Measurements from ENCODE around the gene CPB2.
A peak's percentile ranks its signal among the peaks of the same experiment; 100 is the strongest.

The CPB2 gene

DNA sequence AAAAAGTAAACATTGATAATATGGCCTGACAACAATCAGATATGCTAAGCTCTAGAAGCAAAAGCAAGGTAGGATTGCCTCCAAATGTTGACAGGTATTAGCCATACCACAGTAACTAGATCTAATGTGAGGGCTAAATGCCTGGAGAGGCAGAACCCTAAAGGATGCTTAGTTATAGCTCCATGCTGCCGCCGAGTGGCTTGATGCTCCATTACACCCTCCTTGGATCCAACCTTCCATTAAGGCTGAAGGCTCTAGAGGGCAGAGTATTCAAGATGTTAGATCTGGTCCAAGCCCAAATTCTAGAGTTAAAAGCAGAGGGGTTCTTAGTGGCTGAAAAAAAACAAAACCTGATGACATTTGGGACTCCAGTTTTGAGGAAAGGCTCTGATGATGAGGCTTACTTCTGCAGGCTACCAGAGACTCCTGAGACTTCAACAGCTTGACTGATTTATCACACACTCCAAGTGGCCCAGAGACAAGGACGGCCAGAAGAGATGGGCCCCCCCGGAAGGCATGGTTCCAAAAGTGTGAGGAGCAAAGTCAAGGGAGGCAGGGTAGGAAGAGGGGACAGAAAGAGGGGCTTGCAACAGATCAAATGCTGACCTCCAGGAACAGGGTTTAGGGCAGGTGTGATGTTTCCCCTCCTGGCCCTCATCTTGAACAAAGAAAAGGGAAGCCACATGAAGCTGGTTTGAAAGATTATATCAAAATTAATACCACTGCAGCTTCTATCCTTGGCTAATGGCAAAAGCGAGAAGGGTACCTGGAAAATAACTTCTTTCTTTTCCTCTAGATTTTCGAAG, 21.9 kb upstream of the CPB2 start:
- peak; percentile 57 for DNase-seq

DNA sequence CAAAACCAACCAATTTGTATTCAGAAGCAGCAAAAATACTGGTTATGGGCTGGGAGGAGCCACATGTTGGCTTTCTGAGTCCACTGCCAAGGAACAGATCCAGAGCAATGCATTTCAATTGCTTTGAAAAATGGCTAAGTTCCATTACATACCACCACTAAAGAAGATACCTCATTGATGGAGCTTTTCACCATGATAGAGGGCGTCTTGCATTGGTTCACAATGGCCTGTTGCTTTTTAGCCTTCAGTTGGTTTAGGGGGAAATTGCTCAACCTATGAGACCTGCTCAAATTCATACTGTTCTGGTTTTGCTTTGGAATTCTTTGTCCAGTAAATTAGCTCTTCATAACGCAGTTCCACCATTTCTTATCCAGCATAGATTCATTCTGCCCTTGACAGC, 21.2 kb upstream of the CPB2 start:
- no peak for DNase-seq

DNA sequence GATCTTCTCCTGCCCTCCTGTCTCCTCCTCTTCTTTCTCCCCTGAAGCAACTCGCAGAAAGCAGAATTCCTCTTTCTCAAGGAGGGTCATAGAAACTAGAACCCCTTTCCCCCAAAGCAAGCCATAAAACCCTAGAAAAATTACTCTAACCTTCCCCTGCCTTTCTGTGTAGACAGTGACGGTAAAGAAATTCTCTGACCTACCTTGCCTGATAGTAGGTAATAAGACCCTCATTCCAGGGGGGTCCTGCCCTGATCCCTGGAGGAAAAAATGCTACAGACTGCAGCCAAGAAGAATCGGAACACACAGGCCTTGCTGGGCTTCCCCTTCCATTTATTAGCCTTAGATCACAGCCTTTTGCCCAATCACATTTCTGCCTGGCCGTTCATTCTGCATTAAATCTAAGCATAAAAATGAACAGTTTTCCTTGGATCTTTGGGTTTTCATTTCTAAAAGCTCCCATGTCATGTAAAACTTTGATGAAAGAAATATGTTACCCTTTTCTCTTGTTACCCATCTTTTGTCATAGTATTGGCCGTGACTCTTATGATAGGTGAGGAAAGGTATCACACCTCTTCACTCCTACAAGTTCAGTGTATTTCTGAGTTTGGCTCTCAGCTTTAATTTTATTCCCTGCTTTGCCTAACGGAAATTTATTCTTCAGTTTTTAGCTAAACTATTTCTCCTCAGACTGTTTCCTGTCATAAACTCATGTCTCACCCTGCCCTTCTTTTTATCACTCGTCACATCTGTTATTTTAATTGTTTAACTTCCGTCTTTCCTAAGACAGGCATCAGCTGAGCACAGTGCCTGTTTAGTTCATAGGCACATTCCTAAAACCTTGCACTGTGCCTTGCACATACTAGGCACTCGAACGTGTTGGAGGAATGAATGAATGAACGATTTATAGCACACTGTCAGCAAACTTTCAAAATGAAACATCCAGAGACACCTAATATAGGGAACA, 20.4 kb upstream of the CPB2 start:
- DNase-seq: no peak

DNA sequence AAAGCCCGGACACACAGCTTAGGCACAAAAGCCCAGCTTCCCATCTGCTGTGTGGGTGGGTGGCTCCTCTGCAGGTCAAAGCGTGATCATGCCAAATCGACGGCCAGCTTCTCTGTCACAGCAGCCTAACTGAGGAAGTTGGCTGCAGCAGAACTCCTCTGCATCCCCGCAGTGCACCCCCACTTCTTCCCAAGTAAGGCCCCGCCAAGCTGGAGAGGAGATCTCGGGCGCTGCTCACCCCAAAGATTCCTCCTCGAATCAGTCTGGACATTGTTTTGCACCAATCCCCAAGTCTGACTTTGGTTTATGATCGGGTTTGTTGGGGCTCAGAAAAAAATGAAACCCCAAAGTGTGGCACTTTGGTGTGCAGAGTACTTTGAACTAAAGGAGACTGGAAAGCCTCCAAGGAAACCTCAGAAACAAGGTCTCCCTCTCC, 19.7 kb upstream of the CPB2 start:
- no peak for DNase-seq

DNA sequence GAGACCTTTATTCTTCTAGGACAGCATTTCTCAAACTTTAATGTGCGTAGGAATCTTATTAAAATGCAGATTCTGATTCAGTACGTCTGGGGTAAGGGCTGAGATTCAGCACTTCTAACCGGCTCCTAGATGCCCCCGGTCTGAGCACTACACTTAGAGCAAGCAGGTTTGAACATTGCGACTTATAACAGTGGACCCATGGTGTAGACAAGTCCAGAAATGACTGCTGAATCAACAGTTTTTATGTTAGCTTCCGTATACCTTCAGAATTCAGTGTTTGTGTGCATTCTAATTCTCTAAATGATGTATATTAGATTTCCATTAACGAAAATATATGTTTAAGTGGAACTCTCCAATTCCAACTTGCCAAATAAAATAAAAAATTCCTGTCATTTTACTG, 17.5 kb upstream of the CPB2 start:
- DNase-seq: no peak

DNA sequence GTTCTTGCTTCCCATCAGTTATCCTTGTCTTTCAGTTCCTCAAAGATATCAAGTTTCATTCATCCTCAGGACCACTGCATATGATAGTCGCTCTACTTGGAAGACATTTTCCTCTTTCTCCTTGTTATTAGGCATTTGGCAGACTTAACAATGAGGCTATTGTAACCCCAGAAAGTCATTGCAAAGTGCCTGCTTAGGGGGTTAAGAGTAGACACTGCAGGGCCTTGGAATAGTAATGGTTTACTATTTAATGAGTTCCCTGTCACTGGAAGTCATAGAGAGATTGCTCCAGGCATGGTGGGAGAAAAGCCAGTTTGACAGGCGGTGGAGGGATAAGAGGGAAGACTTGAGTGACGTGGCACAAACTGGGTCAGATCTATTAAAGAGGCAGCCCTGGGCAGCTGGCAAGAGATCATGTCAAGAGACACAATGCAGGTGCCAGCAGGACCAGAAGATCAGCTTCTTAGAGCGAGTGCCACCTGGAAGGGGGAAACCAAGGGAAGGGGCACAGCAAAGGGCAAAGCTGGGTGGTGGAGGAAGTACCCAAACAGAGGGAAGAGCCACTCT, 16.8 kb upstream of the CPB2 start:
- no peak for DNase-seq

DNA sequence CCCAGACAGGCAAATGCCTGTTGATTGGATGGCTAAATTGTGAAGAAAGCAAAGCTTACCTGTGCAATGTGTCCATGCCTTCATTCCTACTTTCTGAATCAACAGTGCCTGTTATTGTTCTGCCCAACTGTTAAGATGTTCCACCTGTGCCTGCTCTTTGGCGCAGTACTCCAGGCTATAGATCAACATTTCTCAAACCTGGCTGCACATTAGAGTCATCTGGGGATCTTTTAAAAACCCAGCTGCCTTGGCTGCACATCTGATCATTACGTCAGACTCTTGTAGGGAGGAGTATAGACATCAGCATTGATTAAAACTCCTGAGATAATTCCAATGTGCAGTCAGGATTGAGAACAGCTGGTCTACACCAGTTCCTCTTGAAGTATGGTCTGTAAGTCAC, 16.2 kb upstream of the CPB2 start:
- DNase-seq: no peak

DNA sequence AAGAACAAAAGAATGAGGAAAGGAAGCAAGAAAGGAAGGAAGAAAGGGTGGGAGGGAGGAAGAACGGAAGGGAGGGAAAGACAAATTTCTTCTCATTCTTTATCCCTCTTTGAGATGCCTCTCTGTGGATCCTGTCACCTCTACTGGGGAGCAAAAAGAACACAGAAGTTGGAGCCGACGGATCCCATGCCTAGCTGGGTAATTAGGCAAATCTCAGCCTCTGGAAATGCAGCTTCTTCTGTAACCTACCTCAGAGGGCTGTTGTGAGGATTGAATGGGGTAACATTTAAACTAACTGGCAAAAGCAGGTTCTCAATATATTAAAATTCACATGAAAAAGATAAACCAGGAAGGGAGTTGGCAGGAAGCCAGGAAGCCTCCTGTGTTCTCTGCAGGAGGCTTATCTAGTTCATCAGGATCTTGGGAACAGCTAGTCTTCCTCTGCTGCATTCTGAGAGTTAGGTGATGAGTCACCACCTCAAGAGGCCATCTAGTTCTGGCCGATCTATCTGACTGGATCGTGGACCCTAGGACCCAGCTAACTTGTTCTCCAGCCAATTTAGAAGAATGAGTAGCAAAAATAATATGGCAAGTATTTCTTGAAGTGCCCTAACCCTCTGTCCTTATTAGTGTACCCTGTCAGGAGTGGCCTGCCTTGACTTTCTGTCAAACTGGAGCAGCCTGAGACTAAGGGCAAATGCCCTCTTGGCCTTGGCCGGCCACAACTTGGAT, 15.2 kb upstream of the CPB2 start:
- no peak for DNase-seq

DNA sequence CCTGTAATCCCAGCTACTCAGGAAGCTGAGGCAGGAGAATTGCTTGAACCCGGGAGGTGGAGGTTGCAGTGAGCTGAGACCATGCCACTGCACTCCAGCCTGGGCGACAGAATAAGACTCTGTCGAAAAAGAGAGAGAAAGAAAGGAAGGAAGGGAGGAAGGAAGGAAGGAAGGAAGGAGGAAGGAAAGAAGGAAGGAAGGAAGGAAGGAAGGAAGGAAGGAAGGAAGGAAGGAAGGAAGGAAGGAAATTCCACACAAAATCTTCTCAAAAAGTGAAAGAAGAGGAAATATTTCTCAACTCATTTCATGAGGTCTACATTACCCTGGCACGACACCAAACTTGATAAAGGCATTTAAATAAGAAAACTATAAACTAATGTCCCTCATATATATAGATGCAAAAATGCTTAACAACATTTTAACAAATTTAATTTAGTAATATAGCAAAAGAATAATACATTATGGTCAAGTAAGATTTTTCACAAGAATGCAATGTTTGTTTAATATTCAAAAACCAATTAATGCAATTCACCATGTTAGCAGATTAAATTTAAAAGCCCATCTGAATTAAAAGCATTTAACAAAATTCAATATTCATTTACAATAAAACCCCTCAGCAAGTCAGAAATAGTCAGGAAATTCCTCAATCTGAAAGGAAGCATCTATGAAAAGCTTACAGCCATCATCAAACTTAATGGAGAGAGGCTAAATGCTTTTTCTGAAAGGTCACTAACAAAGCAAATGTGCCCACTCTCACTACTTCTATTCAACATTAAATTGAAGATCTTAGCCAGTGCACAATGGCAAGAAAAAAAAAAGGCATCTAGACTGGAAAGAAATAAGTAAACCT, 12.0 kb upstream of the CPB2 start:
- DNase-seq: no peak

DNA sequence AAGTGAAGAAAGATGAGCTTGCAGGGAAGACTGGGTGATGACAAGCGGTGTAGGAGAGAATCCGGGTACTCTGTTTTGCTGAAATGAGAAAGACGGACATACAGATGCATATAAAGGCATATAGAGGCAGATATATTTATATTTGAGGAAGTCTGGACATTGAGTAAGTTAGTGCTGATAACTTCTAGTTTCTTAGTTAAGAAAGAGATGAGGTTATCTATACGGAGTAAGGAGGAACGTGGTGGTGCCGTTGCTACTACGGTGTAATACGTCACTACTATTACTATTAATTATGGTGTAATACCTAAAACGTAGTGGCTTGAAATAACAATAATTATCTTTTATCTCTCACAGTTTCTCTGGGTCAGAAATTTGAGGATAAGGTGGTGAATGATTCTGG, 9.8 kb upstream of the CPB2 start:
- DNase-seq: no peak

DNA sequence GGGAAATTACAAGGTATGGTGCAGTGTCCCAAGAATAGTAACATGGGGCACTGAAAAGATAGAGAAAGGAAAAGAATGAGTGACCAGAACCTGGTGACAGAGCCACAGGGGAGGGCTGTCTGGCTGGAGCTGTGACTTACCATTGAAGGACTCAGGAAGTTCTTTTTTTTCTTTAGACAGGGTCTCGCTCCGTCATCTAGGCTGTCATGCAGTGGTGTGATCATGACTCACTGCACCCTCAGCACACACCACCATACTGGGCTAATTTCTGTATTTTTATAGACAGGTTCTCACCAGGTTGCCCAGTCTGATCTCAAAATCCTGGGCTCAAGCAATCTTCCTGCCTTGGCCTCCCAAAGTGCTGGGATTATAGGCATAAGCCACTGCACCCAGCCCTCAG, 8.8 kb upstream of the CPB2 start:
- DNase-seq: no peak

DNA sequence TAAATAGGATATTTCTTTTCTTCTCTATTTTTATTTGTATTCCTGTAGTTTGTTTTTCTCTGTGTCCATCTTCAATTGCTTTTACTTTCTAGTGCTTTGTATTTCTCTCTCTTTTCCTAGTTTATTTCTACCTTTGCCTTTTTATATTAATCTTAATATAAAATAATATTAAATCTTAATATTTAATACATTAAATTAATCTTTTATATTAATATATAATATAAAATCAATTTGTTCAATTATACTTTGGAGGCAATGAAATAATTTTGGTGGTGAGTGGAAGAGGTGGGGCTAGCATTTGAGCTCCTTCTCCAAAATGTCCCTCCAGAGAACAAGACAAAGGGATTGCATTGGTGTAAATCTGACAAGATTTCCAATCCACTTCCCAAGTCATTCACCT, 6.3 kb upstream of the CPB2 start:
- DNase-seq: no peak

DNA sequence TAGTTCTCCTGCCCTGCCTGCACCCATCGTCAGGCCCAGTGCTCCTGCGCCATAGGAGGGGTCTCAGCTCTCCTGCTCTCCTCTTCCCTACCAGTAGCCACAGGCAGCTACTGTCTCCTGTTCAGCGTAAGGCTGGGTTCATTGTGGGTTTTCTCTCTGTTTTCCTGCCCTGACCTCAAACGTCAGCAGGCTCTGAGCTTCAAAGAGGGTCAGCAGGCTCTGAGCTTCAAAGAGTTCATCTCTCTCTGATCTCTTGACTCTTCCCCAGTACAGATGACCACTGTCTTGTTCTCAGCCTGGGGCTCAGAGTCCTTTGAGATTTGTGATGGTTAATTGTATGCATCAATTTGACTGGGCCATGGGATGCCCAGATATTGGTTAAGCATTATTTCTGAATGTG, 4.6 kb upstream of the CPB2 start:
- no peak for DNase-seq

DNA sequence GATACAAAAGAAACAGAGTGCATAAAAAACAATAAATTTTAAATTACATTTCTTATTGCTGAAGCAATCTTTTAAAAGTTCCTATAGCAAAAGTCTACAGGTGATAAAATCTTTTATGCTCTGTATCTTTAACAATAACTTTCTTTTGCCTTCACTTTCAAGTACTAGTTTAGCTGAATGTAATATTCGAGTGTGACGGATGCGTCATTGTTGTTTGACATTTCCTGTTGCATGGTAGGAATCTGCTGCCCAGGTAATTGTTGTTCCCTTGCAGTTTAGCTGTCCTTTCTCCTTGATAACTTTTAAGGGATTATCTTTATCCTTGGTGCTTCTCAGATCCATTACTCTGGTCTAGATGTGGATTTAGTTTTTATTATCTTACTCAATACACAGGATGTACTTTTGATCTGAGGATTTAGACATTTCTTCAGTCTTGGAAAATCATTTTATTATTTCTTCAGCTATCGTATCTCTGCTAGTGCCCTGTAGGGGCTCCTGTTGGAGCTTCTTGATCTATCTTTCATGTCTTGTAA, 2.1 kb upstream of the CPB2 start:
- DNase-seq: no peak

DNA sequence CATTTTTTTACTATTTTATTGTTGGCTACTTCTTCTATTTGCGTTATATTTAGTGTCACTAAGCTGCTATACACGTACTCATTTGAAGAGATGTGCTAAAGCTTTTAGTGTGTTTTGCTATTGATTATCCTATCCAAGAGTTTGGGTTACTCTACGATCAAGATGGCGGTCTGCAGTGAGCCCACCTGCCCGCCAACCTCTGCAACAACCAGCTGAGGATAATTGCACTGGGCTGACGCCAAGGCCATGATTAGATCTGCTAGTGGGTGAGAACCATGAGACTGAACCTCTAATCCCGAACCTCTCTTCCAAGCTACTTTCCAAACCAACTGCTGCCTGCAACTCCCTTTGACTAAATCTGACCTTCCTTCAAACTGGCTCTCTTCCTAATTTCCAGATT, 1.8 kb downstream of the CPB2 start:
- no peak for DNase-seq

DNA sequence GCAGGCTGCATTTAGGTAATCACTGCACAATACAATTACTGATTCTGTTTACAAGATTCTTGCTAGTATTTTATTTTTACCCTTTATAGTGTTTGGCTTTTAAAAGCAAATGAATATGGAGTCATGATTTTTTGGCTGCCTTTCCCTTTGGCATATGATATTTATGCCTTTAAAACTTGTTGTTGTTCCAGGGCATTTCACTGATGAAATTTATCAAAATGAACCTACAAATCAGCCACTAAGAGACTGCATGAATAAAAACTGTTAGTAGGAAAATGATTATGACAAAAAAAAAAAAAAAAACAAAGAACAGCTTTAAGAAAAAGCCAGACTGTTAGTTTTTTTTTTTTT, 2.6 kb downstream of the CPB2 start:
- no peak for DNase-seq

DNA sequence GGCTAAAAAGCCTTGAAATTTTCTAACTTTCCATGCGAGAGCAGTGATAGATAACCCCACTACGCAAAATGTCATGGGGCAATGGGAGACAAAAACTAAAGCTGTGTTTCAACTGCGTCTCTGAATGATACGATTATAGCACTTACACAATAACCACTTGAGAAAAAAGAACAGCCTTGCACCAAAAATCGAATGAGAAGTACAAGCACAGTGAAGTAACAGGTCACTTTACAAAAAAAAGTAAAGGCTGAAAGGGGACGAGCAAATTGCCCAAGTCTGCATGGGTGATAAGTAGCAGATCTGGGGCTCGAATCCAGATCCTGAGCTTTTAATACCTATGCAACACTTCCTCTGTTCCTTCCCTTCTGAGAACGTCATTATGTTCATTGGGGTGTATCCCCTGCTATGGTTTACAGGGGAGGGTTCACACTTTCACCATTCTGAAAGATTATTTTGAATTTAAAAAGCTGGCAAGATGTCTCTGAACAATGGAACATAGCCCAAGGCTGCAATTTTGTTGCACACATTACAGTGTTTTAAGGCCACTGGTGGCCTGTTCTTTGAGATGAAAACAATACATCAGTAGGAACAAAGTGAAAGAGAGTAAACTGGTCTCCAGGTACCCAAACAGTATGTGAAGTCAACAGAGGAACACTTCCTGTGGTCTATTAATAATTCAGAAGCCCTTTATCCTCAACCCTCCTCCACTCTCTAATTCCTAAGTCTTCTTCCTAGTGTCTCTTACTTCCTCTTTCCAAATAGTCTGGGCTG, 3.2 kb downstream of the CPB2 start:
- no peak for DNase-seq

DNA sequence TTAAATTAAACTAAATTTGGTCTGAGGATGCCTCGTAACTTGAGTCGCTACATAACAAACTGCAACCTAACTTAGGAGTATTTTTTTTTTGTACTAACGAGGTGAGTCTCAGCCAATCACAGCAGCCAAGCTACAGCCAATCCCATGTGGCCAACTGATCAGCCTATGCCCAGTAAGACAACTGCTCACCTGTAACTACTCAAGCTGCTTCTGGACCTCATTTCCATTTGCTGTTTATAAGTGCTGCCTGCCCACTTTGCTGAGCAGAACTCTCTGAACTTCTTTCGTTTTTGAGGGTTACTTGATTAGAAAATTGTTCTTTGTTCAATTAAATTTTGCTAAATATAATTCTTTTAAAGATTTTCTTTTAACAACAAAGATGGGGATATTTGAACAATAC, 3.8 kb downstream of the CPB2 start:
- DNase-seq: no peak

DNA sequence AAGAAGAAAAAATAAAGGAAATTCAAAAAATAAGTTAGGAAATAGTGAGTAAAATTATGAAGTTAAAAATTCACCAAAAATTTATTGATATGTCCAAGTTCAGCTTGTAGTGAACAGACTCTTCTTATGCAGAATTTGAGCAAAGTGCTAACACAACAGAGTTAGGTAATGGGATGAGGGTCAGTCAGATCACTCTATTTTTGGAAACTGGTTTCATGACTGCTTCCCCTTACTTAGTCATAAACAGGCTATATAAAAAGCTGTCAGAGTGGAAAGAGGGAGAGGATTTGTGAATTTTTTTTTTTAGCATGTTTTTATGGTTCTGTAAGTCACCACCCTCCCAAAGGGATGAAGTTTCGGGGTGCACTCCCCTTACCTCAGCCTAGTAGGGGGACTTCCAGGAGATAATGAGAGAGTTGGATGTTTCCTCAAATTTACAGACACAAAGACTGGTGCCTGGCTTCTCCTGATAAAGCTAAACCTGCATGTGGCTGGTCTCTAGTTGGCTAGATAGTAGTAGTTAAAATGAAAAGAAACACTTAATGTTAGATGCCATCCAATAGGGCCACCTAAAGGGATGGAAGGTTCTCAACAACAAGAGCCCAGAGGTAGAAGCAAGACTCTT, 4.5 kb downstream of the CPB2 start:
- no peak for DNase-seq

DNA sequence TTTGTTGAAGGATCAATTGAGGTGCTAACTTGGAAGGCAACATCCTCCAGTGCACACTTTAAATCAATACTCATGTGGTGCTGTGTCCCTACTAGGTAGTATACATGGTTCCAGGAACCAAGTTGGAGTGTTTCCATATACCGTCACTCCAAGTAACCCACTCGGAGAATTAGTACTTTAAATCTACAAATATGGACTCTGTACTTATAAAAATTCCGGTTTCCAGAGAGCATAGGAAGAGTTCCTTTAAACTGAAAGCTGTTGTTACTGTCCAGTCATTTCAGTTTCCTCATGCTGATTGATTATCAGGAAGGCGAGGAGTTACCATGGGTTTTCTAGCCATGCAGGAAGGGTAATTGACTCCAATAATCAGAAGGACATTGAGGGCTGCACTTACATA, 7.2 kb downstream of the CPB2 start:
- no peak for DNase-seq

DNA sequence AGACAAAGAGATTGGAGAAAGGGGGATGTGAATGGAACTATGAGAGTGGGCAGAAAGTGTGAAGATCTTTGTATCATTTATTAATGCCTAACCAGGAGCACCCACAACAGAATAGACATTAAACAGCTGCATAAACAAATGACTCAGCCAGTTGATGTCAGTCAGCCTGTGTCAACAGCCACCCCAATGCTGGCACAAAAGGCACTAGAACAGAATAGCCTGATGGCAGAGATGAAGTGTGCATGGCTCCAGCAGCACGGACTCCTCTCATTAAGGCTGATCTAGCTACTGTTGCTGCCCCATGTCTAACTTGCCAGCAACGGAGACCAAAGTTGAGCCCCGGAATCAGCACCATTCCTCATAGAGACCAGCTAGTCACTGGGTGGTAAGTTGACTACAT, 7.8 kb downstream of the CPB2 start:
- no peak for DNase-seq
